ENCODE results near the gene HAUS5. TPM values are rescaled to one million over a fixed set of nuclear protein-coding genes. Genes with fewer than 3 reads are reported as not detected.
"Not testable (repeated sequence)": the region's sequence is repeated elsewhere in the genome, so short reads cannot be mapped to it uniquely, and the experiment has no call there.

Gene HAUS5
- total RNA-seq, 1 donor from 2014 or later: 5.3 TPM

GRCh38 chr19:35596366-35596999, 16.1 kb upstream of the HAUS5 start:
- no peak overlapping the region for H3K4me3 ChIP-seq (ENCODE audit: insufficient read depth, low read depth, low read length)
- Mint-ChIP-seq H3K27me3 (ENCODE audit: low read depth, unreplicated experiment) (peaks cover 8% of the 10 kb centered on the region), H3K27ac (ENCODE audit: unreplicated experiment) (no peak overlapping the region), H3K4me3 (ENCODE audit: unreplicated experiment) (no peak overlapping the region), H3K36me3 (ENCODE audit: low read depth, unreplicated experiment) (no peaks in the 10 kb centered on the region), H3K4me1 (ENCODE audit: low read depth, unreplicated experiment) (no peaks in the 10 kb centered on the region), H3K9me3 (ENCODE audit: unreplicated experiment) (peaks cover 3% of the 10 kb centered on the region)
- H2AFZ ChIP-seq (ENCODE audit: low read depth, low read length): no peak overlapping the region
- H3K4me2 ChIP-seq (ENCODE audit: low read length): no peak overlapping the region
- no peaks in the 10 kb centered on the region for H3K9me3 ChIP-seq (ENCODE audit: insufficient read depth, low read depth, low read length)
- H3K27ac ChIP-seq (ENCODE audit: low read depth, low read length): no peak overlapping the region
- H3K36me3 ChIP-seq (ENCODE audit: insufficient read depth, low read length): no peaks in the 10 kb centered on the region
- no peaks in the 10 kb centered on the region for H3K4me1 ChIP-seq (ENCODE audit: insufficient read depth, low read length)
- no peak overlapping the region for H3K9ac ChIP-seq (ENCODE audit: low read length)
- FAIRE-seq (no peak), DNase-seq (ENCODE audit: low read depth) (no peak)
- no peak for TF ChIP-seq EZH2 (IDR thresholded peaks at IDR 0.05; ENCODE audit: insufficient read depth, low read length)
- TF ChIP-seq, protein P1, sequence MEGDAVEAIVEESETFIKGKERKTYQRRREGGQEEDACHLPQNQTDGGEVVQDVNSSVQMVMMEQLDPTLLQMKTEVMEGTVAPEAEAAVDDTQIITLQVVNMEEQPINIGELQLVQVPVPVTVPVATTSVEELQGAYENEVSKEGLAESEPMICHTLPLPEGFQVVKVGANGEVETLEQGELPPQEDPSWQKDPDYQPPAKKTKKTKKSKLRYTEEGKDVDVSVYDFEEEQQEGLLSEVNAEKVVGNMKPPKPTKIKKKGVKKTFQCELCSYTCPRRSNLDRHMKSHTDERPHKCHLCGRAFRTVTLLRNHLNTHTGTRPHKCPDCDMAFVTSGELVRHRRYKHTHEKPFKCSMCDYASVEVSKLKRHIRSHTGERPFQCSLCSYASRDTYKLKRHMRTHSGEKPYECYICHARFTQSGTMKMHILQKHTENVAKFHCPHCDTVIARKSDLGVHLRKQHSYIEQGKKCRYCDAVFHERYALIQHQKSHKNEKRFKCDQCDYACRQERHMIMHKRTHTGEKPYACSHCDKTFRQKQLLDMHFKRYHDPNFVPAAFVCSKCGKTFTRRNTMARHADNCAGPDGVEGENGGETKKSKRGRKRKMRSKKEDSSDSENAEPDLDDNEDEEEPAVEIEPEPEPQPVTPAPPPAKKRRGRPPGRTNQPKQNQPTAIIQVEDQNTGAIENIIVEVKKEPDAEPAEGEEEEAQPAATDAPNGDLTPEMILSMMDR (IDR thresholded peaks at IDR 0.05; ENCODE audit: insufficient read depth, low read depth, low read length): no peak
- H3K79me2 ChIP-seq (ENCODE audit: insufficient read depth, low read length): no peaks in the 10 kb centered on the region
- no peaks in the 10 kb centered on the region for H4K20me1 ChIP-seq (ENCODE audit: insufficient read depth, low read length)
- no peaks in the 10 kb centered on the region for H3K27me3 ChIP-seq (ENCODE audit: insufficient read depth, low read length)

- no peaks in the 10 kb centered on the region for H3K4me1 ChIP-seq (ENCODE audit: insufficient read depth, low read length)
- no peak for TF ChIP-seq EZH2 (IDR thresholded peaks at IDR 0.05; ENCODE audit: insufficient read depth, low read length)
- TF ChIP-seq, protein P1 (IDR thresholded peaks at IDR 0.05; ENCODE audit: insufficient read depth, low read depth, low read length): no peak
- no peak for FAIRE-seq
- H3K4me2 ChIP-seq (ENCODE audit: low read length): no peak overlapping the region
- peaks cover 7% of the 10 kb centered on the region for H3K4me1 Mint-ChIP-seq (ENCODE audit: low read depth, unreplicated experiment)
- H3K4me3 ChIP-seq (ENCODE audit: insufficient read depth, low read depth, low read length): no peak overlapping the region
- H3K9me3 ChIP-seq (ENCODE audit: insufficient read depth, low read depth, low read length): no peaks in the 10 kb centered on the region
- no peak for DNase-seq (ENCODE audit: low read depth)
- peaks cover 22% of the 10 kb centered on the region for H3K27me3 Mint-ChIP-seq (ENCODE audit: low read depth, unreplicated experiment)
- peaks cover 14% of the 10 kb centered on the region for H3K9me3 Mint-ChIP-seq (ENCODE audit: unreplicated experiment)
- no peak overlapping the region for H3K4me3 Mint-ChIP-seq (ENCODE audit: unreplicated experiment)
- H2AFZ ChIP-seq (ENCODE audit: low read depth, low read length): no peak overlapping the region
- H3K79me2 ChIP-seq (ENCODE audit: insufficient read depth, low read length): no peaks in the 10 kb centered on the region
- no peak overlapping the region for H3K9ac ChIP-seq (ENCODE audit: low read length)
- H3K36me3 Mint-ChIP-seq (ENCODE audit: low read depth, unreplicated experiment): peaks cover 2% of the 10 kb centered on the region
- no peaks in the 10 kb centered on the region for H3K27me3 ChIP-seq (ENCODE audit: insufficient read depth, low read length)
- no peaks in the 10 kb centered on the region for H3K36me3 ChIP-seq (ENCODE audit: insufficient read depth, low read length)
- H4K20me1 ChIP-seq (ENCODE audit: insufficient read depth, low read length): no peaks in the 10 kb centered on the region
- no peak overlapping the region for H3K27ac Mint-ChIP-seq (ENCODE audit: unreplicated experiment)
- no peak overlapping the region for H3K27ac ChIP-seq (ENCODE audit: low read depth, low read length)
Measured at GRCh38 chr19:35601971-35602370, 10.6 kb upstream of the HAUS5 start.

DNA sequence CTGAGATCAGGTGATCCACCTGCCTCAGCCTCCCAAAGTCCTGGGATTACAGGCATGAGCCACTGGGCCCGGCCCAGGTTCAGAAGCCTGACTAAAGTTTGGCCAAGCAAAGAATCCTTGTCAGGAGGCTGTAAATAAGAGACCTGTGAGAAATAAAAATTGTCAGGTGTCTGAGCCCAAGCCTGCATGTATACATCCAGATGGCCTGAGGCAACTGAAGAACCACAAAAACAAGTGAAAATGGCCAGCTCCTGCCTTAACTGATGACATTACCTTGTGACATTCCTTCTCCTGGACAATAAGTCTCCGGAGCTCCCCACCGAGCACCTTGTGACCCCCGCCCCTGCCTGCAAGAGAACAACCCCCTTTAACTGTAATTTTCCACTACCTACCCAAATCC, 8.1 kb upstream of the HAUS5 start:
- H3K36me3 Mint-ChIP-seq (ENCODE audit: low read depth, unreplicated experiment); H3K27ac ChIP-seq (ENCODE audit: low read depth, low read length); H4K20me1 ChIP-seq (ENCODE audit: insufficient read depth, low read length); H3K79me2 ChIP-seq (ENCODE audit: insufficient read depth, low read length); DNase-seq (ENCODE audit: low read depth); H3K36me3 ChIP-seq (ENCODE audit: insufficient read depth, low read length); H3K9ac ChIP-seq (ENCODE audit: low read length); H3K4me2 ChIP-seq (ENCODE audit: low read length); H3K27me3 ChIP-seq (ENCODE audit: insufficient read depth, low read length); H3K4me1 Mint-ChIP-seq (ENCODE audit: low read depth, unreplicated experiment); H2AFZ ChIP-seq (ENCODE audit: low read depth, low read length); H3K4me3 ChIP-seq (ENCODE audit: insufficient read depth, low read depth, low read length); H3K4me1 ChIP-seq (ENCODE audit: insufficient read depth, low read length); H3K4me3 Mint-ChIP-seq (ENCODE audit: unreplicated experiment); FAIRE-seq; H3K9me3 ChIP-seq (ENCODE audit: insufficient read depth, low read depth, low read length): not testable (repeated sequence)
- Mint-ChIP-seq H3K9me3 (ENCODE audit: unreplicated experiment) (peaks cover 29% of the 10 kb centered on the region), H3K27me3 (ENCODE audit: low read depth, unreplicated experiment) (peaks cover 25% of the 10 kb centered on the region), H3K27ac (ENCODE audit: unreplicated experiment) (peak overlapping the region; percentile 62)

DNA sequence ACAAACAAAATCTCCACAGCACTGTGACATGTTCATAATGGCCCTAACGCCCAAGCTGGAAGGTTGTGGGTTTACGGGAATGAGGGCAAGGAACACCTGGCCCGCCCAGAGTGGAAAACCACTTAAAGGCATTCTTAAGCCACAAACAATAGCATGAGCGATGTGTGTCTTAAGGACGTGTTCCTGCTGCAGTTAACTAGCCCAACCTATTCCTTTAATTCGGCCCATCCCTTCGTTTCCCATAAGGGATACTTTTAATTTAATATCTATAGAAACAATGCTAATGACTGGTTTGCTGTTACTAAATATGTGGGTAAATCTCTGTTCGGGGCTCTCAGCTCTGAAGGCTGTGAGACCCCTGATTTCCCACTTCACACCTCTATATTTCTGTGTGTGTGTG, 5.4 kb upstream of the HAUS5 start:
- H3K4me1 Mint-ChIP-seq (ENCODE audit: low read depth, unreplicated experiment); H3K36me3 Mint-ChIP-seq (ENCODE audit: low read depth, unreplicated experiment); H3K27ac ChIP-seq (ENCODE audit: low read depth, low read length); H4K20me1 ChIP-seq (ENCODE audit: insufficient read depth, low read length); FAIRE-seq; H3K27me3 ChIP-seq (ENCODE audit: insufficient read depth, low read length); H3K36me3 ChIP-seq (ENCODE audit: insufficient read depth, low read length); H3K27ac Mint-ChIP-seq (ENCODE audit: unreplicated experiment); H3K79me2 ChIP-seq (ENCODE audit: insufficient read depth, low read length); H3K9me3 ChIP-seq (ENCODE audit: insufficient read depth, low read depth, low read length); H3K4me3 Mint-ChIP-seq (ENCODE audit: unreplicated experiment); DNase-seq (ENCODE audit: low read depth); H2AFZ ChIP-seq (ENCODE audit: low read depth, low read length); H3K9ac ChIP-seq (ENCODE audit: low read length); H3K4me1 ChIP-seq (ENCODE audit: insufficient read depth, low read length); H3K4me3 ChIP-seq (ENCODE audit: insufficient read depth, low read depth, low read length); H3K4me2 ChIP-seq (ENCODE audit: low read length): not testable (repeated sequence)
- peaks cover 30% of the 10 kb centered on the region for H3K9me3 Mint-ChIP-seq (ENCODE audit: unreplicated experiment)
- H3K27me3 Mint-ChIP-seq (ENCODE audit: low read depth, unreplicated experiment): peaks cover 22% of the 10 kb centered on the region

Measured in astrocyte (in vitro differentiated cells and primary cell).